SH-SY5Y (cell line): ENCODE results near the gene CUL1.

ENCODE experiments used
- GATA2 ChIP-seq: IDR thresholded peaks from 2 replicates; pipeline ENCODE4 v1.6.1; 2011; ENCODE audit warnings: mild to moderate bottlenecking, low read depth, low read length
- GATA3 ChIP-seq: IDR thresholded peaks from 2 replicates; pipeline ENCODE4 v1.6.1; 2011; ENCODE audit warnings: low read depth, mild to moderate bottlenecking, low read length, moderate library complexity

GRCh38 chr7:148783801-148784527 lies 85.3 kb downstream of the CUL1 start:
- no peak for TF ChIP-seq GATA3
- no peak for TF ChIP-seq GATA2
